HTR-8/SVneo (cell line): Measurements from ENCODE around the gene BAIAP2L2.
A peak's percentile ranks its signal among the peaks of the same experiment; 100 is the strongest.
"Not testable (repeated sequence)": the region's sequence is repeated elsewhere in the genome, so short reads cannot be mapped to it uniquely, and the experiment has no call there.

Experiments
- DNase-seq: peaks from one replicate; pipeline ENCODE4 v3.0.0; 2011; ENCODE audit warnings: low spot score, mixed read lengths; ENCODE audit not compliant: insufficient read length
- FAIRE-seq: peaks from 2 replicates; lab custom pipeline; 2011; peaks lifted over from hg19 to GRCh38; lab: Jason Lieb, UNC

The BAIAP2L2 gene

GRCh38 chr22:38131399-38131798, 20.9 kb upstream of the BAIAP2L2 start:
- no peak for DNase-seq
- no peak for FAIRE-seq

GRCh38 chr22:38129856-38130255, 19.4 kb upstream of the BAIAP2L2 start:
- DNase-seq (no peak), FAIRE-seq (no peak)

GRCh38 chr22:38129021-38129420, 18.5 kb upstream of the BAIAP2L2 start:
- DNase-seq (no peak), FAIRE-seq (no peak)

- FAIRE-seq (no peak), DNase-seq (no peak)
Measured at GRCh38 chr22:38127869-38128268, 17.4 kb upstream of the BAIAP2L2 start.

GRCh38 chr22:38126928-38127668, 16.6 kb upstream of the BAIAP2L2 start:
- FAIRE-seq (no peak), DNase-seq (no peak)

- DNase-seq (no peak), FAIRE-seq (no peak)
Measured at GRCh38 chr22:38125751-38126201, 15.3 kb upstream of the BAIAP2L2 start.

GRCh38 chr22:38125038-38125610, 14.6 kb upstream of the BAIAP2L2 start:
- DNase-seq: no peak
- no peak for FAIRE-seq

- FAIRE-seq: no peak
- DNase-seq: no peak
Measured at GRCh38 chr22:38124236-38124974, 13.9 kb upstream of the BAIAP2L2 start.

- FAIRE-seq: no peak
- no peak for DNase-seq
Measured at GRCh38 chr22:38122616-38123015, 12.1 kb upstream of the BAIAP2L2 start.

- DNase-seq: no peak
- no peak for FAIRE-seq
Measured at GRCh38 chr22:38120359-38121110, 10.1 kb upstream of the BAIAP2L2 start.

- not testable (repeated sequence) for FAIRE-seq, DNase-seq
Measured at GRCh38 chr22:38118747-38119146, 8.3 kb upstream of the BAIAP2L2 start.

GRCh38 chr22:38118182-38118581, 7.7 kb upstream of the BAIAP2L2 start:
- FAIRE-seq (no peak), DNase-seq (no peak)

- not testable (repeated sequence) for DNase-seq, FAIRE-seq
Measured at GRCh38 chr22:38117556-38117955, 7.1 kb upstream of the BAIAP2L2 start.

- no peak for FAIRE-seq
- no peak for DNase-seq
Measured at GRCh38 chr22:38115423-38116205, 5.1 kb upstream of the BAIAP2L2 start.

GRCh38 chr22:38114484-38115398, 4.3 kb upstream of the BAIAP2L2 start:
- peak; percentile 85 for DNase-seq
- FAIRE-seq: peak; percentile 31

- FAIRE-seq (no peak), DNase-seq (no peak)
Measured at GRCh38 chr22:38112381-38112780, 1.9 kb upstream of the BAIAP2L2 start.

- FAIRE-seq (no peak), DNase-seq (no peak)
Measured at GRCh38 chr22:38111925-38112355, 1.5 kb upstream of the BAIAP2L2 start.
